ENCODE data around the gene ENPP3.

- TF ChIP-seq EZH2phosphoT487 (IDR thresholded peaks at IDR 0.05) (no peak), EZH2 (IDR thresholded peaks at IDR 0.05) (no peak)
- TF ChIP-seq, protein P1, sequence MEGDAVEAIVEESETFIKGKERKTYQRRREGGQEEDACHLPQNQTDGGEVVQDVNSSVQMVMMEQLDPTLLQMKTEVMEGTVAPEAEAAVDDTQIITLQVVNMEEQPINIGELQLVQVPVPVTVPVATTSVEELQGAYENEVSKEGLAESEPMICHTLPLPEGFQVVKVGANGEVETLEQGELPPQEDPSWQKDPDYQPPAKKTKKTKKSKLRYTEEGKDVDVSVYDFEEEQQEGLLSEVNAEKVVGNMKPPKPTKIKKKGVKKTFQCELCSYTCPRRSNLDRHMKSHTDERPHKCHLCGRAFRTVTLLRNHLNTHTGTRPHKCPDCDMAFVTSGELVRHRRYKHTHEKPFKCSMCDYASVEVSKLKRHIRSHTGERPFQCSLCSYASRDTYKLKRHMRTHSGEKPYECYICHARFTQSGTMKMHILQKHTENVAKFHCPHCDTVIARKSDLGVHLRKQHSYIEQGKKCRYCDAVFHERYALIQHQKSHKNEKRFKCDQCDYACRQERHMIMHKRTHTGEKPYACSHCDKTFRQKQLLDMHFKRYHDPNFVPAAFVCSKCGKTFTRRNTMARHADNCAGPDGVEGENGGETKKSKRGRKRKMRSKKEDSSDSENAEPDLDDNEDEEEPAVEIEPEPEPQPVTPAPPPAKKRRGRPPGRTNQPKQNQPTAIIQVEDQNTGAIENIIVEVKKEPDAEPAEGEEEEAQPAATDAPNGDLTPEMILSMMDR (IDR thresholded peaks at IDR 0.05) = no peak
Measured at GRCh38 chr6:131588643-131589042, 48.5 kb upstream of the ENPP3 start.

All from neural progenitor cell (in vitro differentiated cells).